IMR-90 (cell line): ENCODE measurements around the gene GGT5. TPM values are rescaled to one million over a fixed set of nuclear protein-coding genes. Genes with fewer than 3 reads are reported as not detected.
A peak's percentile ranks its signal among the peaks of the same experiment; 100 is the strongest.

ENCODE experiments used
- ATAC-seq: fragments of 200-7000 bp; cut with Tn5 transposase; 2 replicates; pipeline ENCODE4 v1.9.1; 2020; ENCODE audit warnings: low read depth, mild to moderate bottlenecking, moderate library complexity
- BruUV-seq: library from RNA; stranded (reverse); fragments of 400-500 nt; replicated peaks from 2 replicates; lab custom pipeline; 2021; lab: Mats Ljungman, UMichigan
- CTCF ChIA-PET: fragments of 300-600 bp; formaldehyde crosslinking; extraction: SDS; loops from one replicate; lab custom pipeline; 2021; ENCODE audit warnings: antibody characterized with exemption; lab: Yijun Ruan, JAX
- POLR2A ChIA-PET: fragments of 300-600 bp; sonication (Branson Sonifier 250); formaldehyde crosslinking; loops from one replicate; lab custom pipeline; 2022; ENCODE audit warnings: antibody characterized with exemption; ENCODE audit not compliant: unreplicated experiment; lab: Charles Lee
- DNase-seq: peaks from one replicate; pipeline ENCODE4 v3.0.0; 2013
- H2AFZ ChIP-seq: replicated peaks from 2 replicates; pipeline ENCODE3; 2013; ENCODE audit warnings: low read length, mild to moderate bottlenecking; ENCODE audit not compliant: poor library complexity
- H2AK5ac ChIP-seq: 2 replicates; pipeline ENCODE4 v1.6.1; 2013; ENCODE audit warnings: low read depth, low read length, inconsistent platforms
- H2AK9ac ChIP-seq: replicated peaks from 2 replicates; pipeline ENCODE3; 2013; ENCODE audit warnings: mild to moderate bottlenecking, low read depth, low read length, moderate library complexity; ENCODE audit not compliant: poor library complexity
- H2BK120ac ChIP-seq: 2 replicates; pipeline ENCODE4 v1.6.1; 2013; ENCODE audit warnings: low read depth, low read length, inconsistent platforms
- H2BK15ac ChIP-seq: 3 replicates; pipeline ENCODE4 v1.6.1; 2013; ENCODE audit warnings: low read depth, low read length, inconsistent platforms
- H2BK20ac ChIP-seq: 2 replicates; pipeline ENCODE4 v1.6.1; 2013; ENCODE audit warnings: low read depth, mild to moderate bottlenecking, inconsistent platforms, low read length, moderate library complexity
- H2BK5ac ChIP-seq: 2 replicates; pipeline ENCODE4 v1.6.1; 2013; ENCODE audit warnings: mild to moderate bottlenecking, low read depth, low read length, inconsistent platforms; ENCODE audit not compliant: poor library complexity, severe bottlenecking
- H3K14ac ChIP-seq: replicated peaks from 2 replicates; pipeline ENCODE4 v1.6.1; 2013; ENCODE audit warnings: low read depth, low read length, inconsistent platforms
- H3K18ac ChIP-seq: 2 replicates; pipeline ENCODE4 v1.6.1; 2013; ENCODE audit warnings: low read depth, low read length, control low read depth
- H3K23ac ChIP-seq: 2 replicates; pipeline ENCODE4 v1.6.1; 2013; ENCODE audit warnings: low read depth, low read length, inconsistent platforms
- H3K27ac ChIP-seq: 2 replicates; pipeline ENCODE4 v1.5.1; 2013; ENCODE audit warnings: mild to moderate bottlenecking, control low read depth, low read length; ENCODE audit not compliant: insufficient read depth
- H3K27me3 ChIP-seq: 2 replicates; pipeline ENCODE4 v1.6.1; 2013; ENCODE audit warnings: low read length; ENCODE audit not compliant: control insufficient read depth, insufficient read depth
- H3K36me3 ChIP-seq: 2 replicates; pipeline ENCODE4 v1.6.1; 2013; ENCODE audit warnings: low read length, mixed read lengths; ENCODE audit not compliant: control insufficient read depth, insufficient read depth
- H3K4ac ChIP-seq: 2 replicates; pipeline ENCODE4 v1.6.1; 2013; ENCODE audit warnings: low read depth, low read length, inconsistent platforms
- H3K4me1 ChIP-seq: 2 replicates; pipeline ENCODE4 v1.6.1; 2013; ENCODE audit warnings: low read length, mixed read lengths; ENCODE audit not compliant: control insufficient read depth, insufficient read depth
- H3K4me2 ChIP-seq: 2 replicates; pipeline ENCODE4 v1.6.1; 2013; ENCODE audit warnings: low read depth, mild to moderate bottlenecking, control low read depth, low read length, moderate library complexity
- H3K4me3 ChIP-seq: 2 replicates; pipeline ENCODE4 v1.5.1; 2013; ENCODE audit warnings: low read depth, mild to moderate bottlenecking, control low read depth, low read length, moderate library complexity; ENCODE audit not compliant: insufficient read depth
- H3K56ac ChIP-seq: 2 replicates; pipeline ENCODE4 v1.6.1; 2013; ENCODE audit warnings: low read length, inconsistent platforms; ENCODE audit not compliant: insufficient read depth; ENCODE audit errors: extremely low read depth
- H3K79me1 ChIP-seq, 2 experiments: 2 replicates each; pipeline ENCODE4 v1.6.1; 2013; ENCODE audit warnings: low read length in 2 of 2, inconsistent platforms in 1 of 2, low read depth in 1 of 2
- H3K9ac ChIP-seq: 2 replicates; pipeline ENCODE4 v1.6.1; 2013; ENCODE audit warnings: low read depth, low read length, control low read depth
- H3K9me1 ChIP-seq: 2 replicates; pipeline ENCODE4 v1.6.1; 2013; ENCODE audit warnings: low read length, inconsistent platforms; ENCODE audit not compliant: insufficient read depth
- H3K9me3 ChIP-seq: 2 replicates; pipeline ENCODE4 v1.6.1; 2013; ENCODE audit warnings: low read length; ENCODE audit not compliant: control insufficient read depth, insufficient read depth
- H4K20me1 ChIP-seq: 2 replicates; pipeline ENCODE4 v1.6.1; 2013; ENCODE audit warnings: low read length, inconsistent platforms; ENCODE audit not compliant: insufficient read depth
- H4K5ac ChIP-seq: 2 replicates; pipeline ENCODE4 v1.6.1; 2013; ENCODE audit warnings: mild to moderate bottlenecking, low read depth, low read length, control low read depth
- H4K8ac ChIP-seq, 2 experiments: 2 replicates each; pipeline ENCODE4 v1.6.1; 2013; ENCODE audit warnings: low read depth in 2 of 2, low read length in 2 of 2, control low read depth in 1 of 2, inconsistent platforms in 1 of 2
- H4K91ac ChIP-seq: 2 replicates; pipeline ENCODE4 v1.6.1; 2013; ENCODE audit warnings: low read depth, low read length, inconsistent platforms; ENCODE audit not compliant: insufficient read depth
- BHLHE40 ChIP-seq: fragments of 150-350 bp; IDR thresholded peaks from 2 replicates; pipeline ENCODE4 v1.6.1; 2016; ENCODE audit warnings: mild to moderate bottlenecking, low read depth, low read length
- POLR2A ChIP-seq: IDR thresholded peaks from 2 replicates; pipeline ENCODE4 v1.6.1; 2012; ENCODE audit warnings: mild to moderate bottlenecking, low read depth, low read length
- WGBS, 2 experiments: methylation state at CpG; one replicate each; pipeline versions ENCODE4 v1.1.5 to v1.1.7; 2013; ENCODE audit warnings: missing lambda C conversion rate in 2 of 2; ENCODE audit not compliant: insufficient read length in 1 of 2; ENCODE audit errors: extremely low coverage in 2 of 2; 5-methylcytosine and 5-hydroxymethylcytosine counted together
- dilution Hi-C: fragments of 300-500 bp; cut with HindIII; formaldehyde crosslinking; loops from one replicate; pipeline ENCODE4 v1.14.3; 2018; ENCODE audit warnings: low sequenced_read_pairs; ENCODE audit not compliant: unreplicated experiment
- in situ Hi-C: fragments of 300-500 bp; cut with MboI; formaldehyde crosslinking; loops from 3 replicates; pipeline ENCODE4 v1.14.3; 2019; ENCODE audit warnings: low sequenced_read_pairs, inconsistent platforms, mixed read lengths
- intact Hi-C: fragments of 100-400 bp; cut with micrococcal nuclease; formaldehyde crosslinking; loops from 2 replicates; pipeline ENCODE4 v1.10.0; 2022
- polyA plus RNA-seq, 3 experiments: library from polyadenylated mRNA; depleted of rRNA; stranded (reverse); fragments of >200 nt; gene quantifications; 2 replicates each; pipeline ENCODE4 v1.2.3, GENCODE V29; 2012; ENCODE audit warnings: low replicate concordance in 1 of 3
- total RNA-seq: library from RNA; depleted of rRNA; stranded (reverse); fragments of >200 nt; gene quantifications from 2 replicates; pipeline ENCODE4 v1.2.3, GENCODE V29; 2012

Gene GGT5
- total and polyA plus RNA-seq, 2 of the 4 experiments (the other 2 are of a cell fraction), result 0.18 to 5.8 TPM

DNA sequence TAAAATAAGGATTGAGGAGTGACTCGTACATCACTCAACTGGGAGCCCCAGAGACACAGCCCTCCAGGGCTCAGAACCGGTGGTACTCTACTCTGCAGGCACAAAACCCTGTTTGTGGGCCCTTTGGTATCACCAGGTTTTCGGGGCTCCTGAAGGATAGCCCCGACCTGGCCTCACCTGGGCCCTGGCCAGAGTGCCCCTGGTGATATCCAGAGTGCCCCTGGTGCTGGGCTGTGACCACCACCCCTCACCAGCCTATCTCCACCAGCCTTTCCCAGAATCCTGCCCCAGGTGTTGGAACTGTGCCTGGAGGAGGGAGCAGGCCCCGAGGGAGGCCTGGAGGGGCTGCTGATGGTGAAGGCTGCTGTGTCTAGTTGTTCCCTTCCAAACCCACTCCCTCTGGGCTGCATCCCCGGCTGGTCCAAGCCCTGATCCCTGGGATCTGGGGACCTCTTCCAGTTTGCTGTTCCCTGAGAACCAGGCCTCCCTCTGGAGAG lies 2.2 kb upstream of the GGT5 start:
- Histone ChIP-seq H2BK15ac (peak overlapping the region; percentile 85), H3K4me2 (peak overlapping the region; percentile 0; the same call in 1 of the 2 replicates), H3K23ac (peak overlapping the region; percentile 85), H3K36me3 (no peaks in the 10 kb centered on the region), H2BK5ac (peak overlapping the region; percentile 83), H4K5ac (peak overlapping the region; percentile 66), H2BK20ac (peak overlapping the region; percentile 97), H3K14ac (peak overlapping the region; percentile 90), H3K18ac (peak overlapping the region; percentile 65), H3K4me3 (no peak overlapping the region), H4K91ac (peak overlapping the region; percentile 98), H3K27me3 (no peaks in the 10 kb centered on the region), H3K4ac (peak overlapping the region; percentile 97), H2AK9ac (peak overlapping the region; percentile 95), H3K9ac (peak overlapping the region; percentile 68), H4K20me1 (no peaks in the 10 kb centered on the region), H3K9me3 (no peaks in the 10 kb centered on the region), H3K79me1 (peaks cover 0 to 23% of the 10 kb centered on the region in 2 experiments; a peak in 2 of 4 replicates), H2AK5ac (peak overlapping the region; percentile 97), H3K9me1 (peaks cover 12% of the 10 kb centered on the region), H2AFZ (peak overlapping the region; percentile 83), H2BK120ac (peak overlapping the region; percentile 97), H3K4me1 (peaks cover 39% of the 10 kb centered on the region), H3K56ac (peak overlapping the region; percentile 84), H4K8ac (peak overlapping the region; percentile 95 to 97), H3K27ac (peak overlapping the region; percentile 93)
- intact Hi-C loops, result loop anchor here (1.0 to 10.0 kb wide), 3 partner anchors 40 to 262 kb away; partner anchors contain the start of gene GSTT2
- DNase-seq (peak; percentile 7), ATAC-seq (peak; percentile 13; the same call in 1 of the 2 replicates)
- dilution Hi-C loops, result no loop called here
- BruUV-seq, result no TSS peak
- WGBS, 2 experiments, result 48% methylated on average over 3 of the region's 6 CpGs; no CpG with 5 or more reads in 1 of the 2 experiments
- TF ChIP-seq POLR2A (0 out of 2 replicates have a peak, but pooled peaks have one; percentile 23), BHLHE40 (no peak)
- POLR2A ChIA-PET, result no interaction called here
- CTCF ChIA-PET, result interaction anchor here (0.6 to 1.2 kb wide), 5 partner anchors 42 to 62 kb away, joined by 3 to 13 read pairs (median 3); no protein-coding TSS in a partner anchor
- in situ Hi-C loops, result no loop called here
